Loucy (cell line): ENCODE data around the gene VSIG2.

ENCODE experiments used
- H2AFZ ChIP-seq: fragments of 200-600 bp; sonication (generic); 2 replicates; pipeline ENCODE4 v1.6.0; 2016; ENCODE audit warnings: antibody characterized with exemption, mild to moderate bottlenecking, low read length, moderate library complexity
- H3F3A ChIP-seq: fragments of 200-600 bp; 2 replicates; pipeline ENCODE4 v1.6.0; 2016; ENCODE audit warnings: antibody characterized with exemption, low read depth, mild to moderate bottlenecking
- H3K27me3 ChIP-seq: fragments of 200-600 bp; sonication (generic); 2 replicates; pipeline ENCODE4 v1.6.1; 2014; ENCODE audit warnings: low read length, mild to moderate bottlenecking; ENCODE audit not compliant: insufficient read depth, poor library complexity, severe bottlenecking
- H3K36me3 ChIP-seq: fragments of 200-600 bp; sonication (generic); 2 replicates; pipeline ENCODE4 v1.6.1; 2016; ENCODE audit warnings: low read length; ENCODE audit not compliant: insufficient read depth
- H3K4me1 ChIP-seq: fragments of 200-600 bp; sonication (generic); 2 replicates; pipeline ENCODE4 v1.5.1; 2014; ENCODE audit warnings: low read length, mild to moderate bottlenecking; ENCODE audit not compliant: insufficient read depth, poor library complexity, severe bottlenecking
- H3K4me2 ChIP-seq: fragments of 200-600 bp; sonication (generic); 2 replicates; pipeline ENCODE4 v1.6.0; 2014; ENCODE audit warnings: antibody characterized with exemption, low read length, low read depth, mild to moderate bottlenecking; ENCODE audit not compliant: poor library complexity, severe bottlenecking
- H3K4me3 ChIP-seq: fragments of 200-600 bp; sonication (generic); 2 replicates; pipeline ENCODE4 v1.5.1; 2014; ENCODE audit warnings: low read length, mild to moderate bottlenecking, mixed read lengths; ENCODE audit not compliant: poor library complexity, severe bottlenecking
- H3K79me2 ChIP-seq: fragments of 200-600 bp; sonication (generic); 2 replicates; pipeline ENCODE4 v1.6.1; 2014; ENCODE audit warnings: low read length; ENCODE audit not compliant: insufficient read depth
- H3K9ac ChIP-seq: fragments of 200-600 bp; sonication (generic); 2 replicates; pipeline ENCODE4 v1.6.0; 2014; ENCODE audit warnings: mild to moderate bottlenecking, low read depth, low read length, moderate library complexity; ENCODE audit not compliant: poor library complexity, severe bottlenecking
- H3K9me2 ChIP-seq: fragments of 200-600 bp; sonication (generic); replicated peaks from 2 replicates; pipeline ENCODE4 v1.6.1; 2016; ENCODE audit warnings: low read depth, low read length, mixed read lengths
- H3K9me3 ChIP-seq: fragments of 200-600 bp; sonication (generic); 2 replicates; pipeline ENCODE4 v1.6.1; 2014; ENCODE audit warnings: mild to moderate bottlenecking, antibody characterized with exemption, low read length, low read depth; ENCODE audit not compliant: insufficient read depth
- H4K20me1 ChIP-seq: fragments of 200-600 bp; sonication (generic); 2 replicates; pipeline ENCODE4 v1.6.0; 2014; ENCODE audit warnings: antibody characterized with exemption, low read length, mild to moderate bottlenecking; ENCODE audit not compliant: insufficient read depth, poor library complexity, severe bottlenecking
- EZH2phosphoT487 ChIP-seq: fragments of 200-600 bp; IDR thresholded peaks from 2 replicates; pipeline ENCODE4 v1.6.1; 2018; ENCODE audit warnings: antibody characterized with exemption, mild to moderate bottlenecking, moderate library complexity, borderline replicate concordance
- TF ChIP-seq, protein P1 (sequence below): fragments of 200-600 bp; sonication (generic); conservative IDR thresholded peaks from 2 replicates; pipeline ENCODE4 v1.5.1; 2014; ENCODE audit warnings: mild to moderate bottlenecking, antibody characterized with exemption, low read length

VSIG2 gene

GRCh38 chr11:124751391-124751740 is 689 bp downstream of the VSIG2 start:
- Histone ChIP-seq H3K4me2 (no peak overlapping the region), H3K36me3 (no peaks in the 10 kb centered on the region), H3K4me3 (no peak overlapping the region), H2AFZ (no peak overlapping the region), H3K9ac (no peak overlapping the region), H3K4me1 (no peaks in the 10 kb centered on the region), H3F3A (no peaks in the 10 kb centered on the region), H3K9me2 (no peaks in the 10 kb centered on the region), H3K9me3 (no peaks in the 10 kb centered on the region), H4K20me1 (no peaks in the 10 kb centered on the region), H3K79me2 (no peaks in the 10 kb centered on the region), H3K27me3 (no peaks in the 10 kb centered on the region)
- TF ChIP-seq EZH2phosphoT487 = no peak
- TF ChIP-seq, protein P1, sequence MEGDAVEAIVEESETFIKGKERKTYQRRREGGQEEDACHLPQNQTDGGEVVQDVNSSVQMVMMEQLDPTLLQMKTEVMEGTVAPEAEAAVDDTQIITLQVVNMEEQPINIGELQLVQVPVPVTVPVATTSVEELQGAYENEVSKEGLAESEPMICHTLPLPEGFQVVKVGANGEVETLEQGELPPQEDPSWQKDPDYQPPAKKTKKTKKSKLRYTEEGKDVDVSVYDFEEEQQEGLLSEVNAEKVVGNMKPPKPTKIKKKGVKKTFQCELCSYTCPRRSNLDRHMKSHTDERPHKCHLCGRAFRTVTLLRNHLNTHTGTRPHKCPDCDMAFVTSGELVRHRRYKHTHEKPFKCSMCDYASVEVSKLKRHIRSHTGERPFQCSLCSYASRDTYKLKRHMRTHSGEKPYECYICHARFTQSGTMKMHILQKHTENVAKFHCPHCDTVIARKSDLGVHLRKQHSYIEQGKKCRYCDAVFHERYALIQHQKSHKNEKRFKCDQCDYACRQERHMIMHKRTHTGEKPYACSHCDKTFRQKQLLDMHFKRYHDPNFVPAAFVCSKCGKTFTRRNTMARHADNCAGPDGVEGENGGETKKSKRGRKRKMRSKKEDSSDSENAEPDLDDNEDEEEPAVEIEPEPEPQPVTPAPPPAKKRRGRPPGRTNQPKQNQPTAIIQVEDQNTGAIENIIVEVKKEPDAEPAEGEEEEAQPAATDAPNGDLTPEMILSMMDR = no peak

GRCh38 chr11:124749912-124750311 is 2.1 kb downstream of the VSIG2 start:
- Histone ChIP-seq H3K9me2 (no peaks in the 10 kb centered on the region), H3K79me2 (no peaks in the 10 kb centered on the region), H3K9me3 (no peaks in the 10 kb centered on the region), H2AFZ (no peak overlapping the region), H3K9ac (no peak overlapping the region), H3K27me3 (no peaks in the 10 kb centered on the region), H3F3A (no peaks in the 10 kb centered on the region), H3K4me1 (no peaks in the 10 kb centered on the region), H3K4me2 (no peak overlapping the region), H4K20me1 (no peaks in the 10 kb centered on the region), H3K4me3 (no peak overlapping the region), H3K36me3 (no peaks in the 10 kb centered on the region)
- TF ChIP-seq, protein P1 = no peak
- TF ChIP-seq EZH2phosphoT487 = no peak

DNA sequence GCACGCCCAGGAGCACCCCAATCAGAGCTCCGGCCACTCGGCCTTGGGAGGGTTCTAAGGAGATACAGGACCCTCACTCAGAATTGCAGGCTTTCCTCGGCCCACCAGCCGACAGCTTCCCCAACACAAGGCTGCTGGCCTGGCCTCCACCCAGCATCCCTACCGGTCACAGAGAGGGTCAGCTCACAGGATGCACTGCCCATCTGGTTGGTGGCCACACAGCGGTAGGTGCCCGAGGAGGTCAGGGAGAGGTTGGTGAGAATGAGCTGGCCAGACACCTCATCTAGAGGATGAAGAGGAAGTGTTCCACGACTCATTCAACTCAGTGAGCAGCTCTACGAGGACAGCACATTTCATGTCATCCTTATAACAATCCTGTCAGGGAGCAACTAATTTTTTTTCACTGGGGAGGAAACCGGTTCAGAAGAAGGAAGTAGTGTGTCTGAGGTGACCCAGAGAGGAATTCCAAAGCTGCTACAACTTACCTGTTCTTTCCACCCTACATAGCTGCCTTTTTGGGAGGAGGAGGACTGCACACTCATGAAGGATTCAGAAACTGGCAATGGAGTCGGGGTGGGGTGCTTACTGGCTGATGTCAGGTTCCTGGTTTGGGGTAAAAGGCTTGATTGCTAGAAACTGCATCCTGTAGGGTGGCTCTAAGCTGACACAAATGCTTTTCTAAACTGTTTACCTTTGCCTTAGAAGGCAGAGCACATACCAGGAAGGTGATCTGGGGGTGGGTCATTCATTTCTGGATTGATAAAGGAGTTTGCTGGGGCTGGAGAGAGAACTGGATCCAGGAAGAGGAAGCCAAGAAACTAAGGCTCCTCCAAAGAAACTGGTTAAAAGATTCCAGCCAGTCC is 3.3 kb downstream of the VSIG2 start:
- H3K9me3 ChIP-seq = no peaks in the 10 kb centered on the region
- H4K20me1 ChIP-seq = no peaks in the 10 kb centered on the region
- no peak overlapping the region for H3K4me3 ChIP-seq
- no peaks in the 10 kb centered on the region for H3K36me3 ChIP-seq
- no peaks in the 10 kb centered on the region for H3K9me2 ChIP-seq
- H3K9ac ChIP-seq = no peak overlapping the region
- H3K4me1 ChIP-seq = no peaks in the 10 kb centered on the region
- no peak overlapping the region for H2AFZ ChIP-seq
- no peaks in the 10 kb centered on the region for H3F3A ChIP-seq
- H3K79me2 ChIP-seq = no peaks in the 10 kb centered on the region
- TF ChIP-seq, protein P1 = no peak
- TF ChIP-seq EZH2phosphoT487 = no peak
- no peaks in the 10 kb centered on the region for H3K27me3 ChIP-seq
- no peak overlapping the region for H3K4me2 ChIP-seq
